SK-N-SH (cell line): Measurements from ENCODE around the gene OR56A5. TPM values are rescaled to one million over a fixed set of nuclear protein-coding genes. Genes with fewer than 3 reads are reported as not detected.

ENCODE experiments used
- CTCF ChIA-PET: fragments of 300-600, 350-600 bp; formaldehyde crosslinking; extraction: SDS; loops from one replicate; lab custom pipeline; 2021; lab: Yijun Ruan, JAX
- POLR2A ChIA-PET: fragments of 350-600 bp; sonication (Branson Sonifier 250); formaldehyde crosslinking; extraction: SDS; loops from one replicate; lab custom pipeline; 2020; ENCODE audit warnings: antibody characterized with exemption, inconsistent platforms; lab: Yijun Ruan, JAX
- DNase-seq: peaks from one replicate; pipeline ENCODE4 v3.0.0; 2012
- H2AFZ ChIP-seq: fragments of 200-600 bp; sonication (generic); 2 replicates; pipeline ENCODE4 v1.8.1; 2016; ENCODE audit warnings: antibody characterized with exemption, mild to moderate bottlenecking, low read depth
- H3F3A ChIP-seq: fragments of 200-600 bp; sonication (generic); replicated peaks from 2 replicates; pipeline ENCODE3; 2016; ENCODE audit warnings: antibody characterized with exemption, mild to moderate bottlenecking; ENCODE audit not compliant: insufficient read depth
- H3K27ac ChIP-seq, 2 experiments: fragments of 200-500 bp in 1 of 2; fragments of 200-600 bp in 1 of 2; sonication (Bioruptor generic) in 1 of 2; sonication (generic), shearing (Covaris generic) in 1 of 2; 2 replicates each; pipeline versions ENCODE4 v1.5.1 to v1.6.1; 2014 to 2016; ENCODE audit warnings: low read depth in 2 of 2, inconsistent platforms in 1 of 2, low read length in 1 of 2, mild to moderate bottlenecking in 1 of 2, mixed read lengths in 1 of 2
- H3K27me3 ChIP-seq: fragments of 200-600 bp; sonication (generic), shearing (Covaris generic); 2 replicates; pipeline ENCODE4 v1.6.1; 2016; ENCODE audit warnings: mixed run types; ENCODE audit not compliant: insufficient read depth
- H3K36me3 ChIP-seq, 2 experiments: fragments of 200-500 bp in 1 of 2; fragments of 200-600 bp in 1 of 2; sonication (Bioruptor generic) in 1 of 2; sonication (generic) in 1 of 2; replicated peaks in 1 of 2; 2 replicates each; pipeline versions ENCODE3 to v1.5.1; 2014 to 2016; ENCODE audit warnings: low read length in 1 of 2, mild to moderate bottlenecking in 1 of 2; ENCODE audit not compliant: insufficient read depth in 2 of 2, control insufficient read depth in 1 of 2
- H3K4me1 ChIP-seq, 2 experiments: fragments of 200-500 bp in 1 of 2; fragments of 200-600 bp in 1 of 2; sonication (Bioruptor generic) in 1 of 2; sonication (generic), shearing (Covaris generic) in 1 of 2; 2 replicates each; pipeline versions ENCODE4 v1.5.1 to v1.6.1; 2014 to 2016; ENCODE audit warnings: low read depth in 1 of 2, low read length in 1 of 2, mixed run types in 1 of 2; ENCODE audit not compliant: insufficient read depth in 2 of 2, control insufficient read depth in 1 of 2
- H3K4me2 ChIP-seq: fragments of 200-600 bp; sonication (generic), shearing (Covaris generic); 2 replicates; pipeline ENCODE4 v1.6.1; 2017; ENCODE audit warnings: mixed run types
- H3K4me3 ChIP-seq, 2 experiments: fragments of 200-500 bp in 1 of 2; fragments of 200-600 bp in 1 of 2; sonication (Bioruptor generic) in 1 of 2; sonication (generic), shearing (Covaris generic) in 1 of 2; 2 replicates each; pipeline versions ENCODE4 v1.5.1 to v1.8.1; 2014 to 2016; ENCODE audit warnings: low read depth in 2 of 2, inconsistent platforms in 1 of 2, low read length in 1 of 2, mild to moderate bottlenecking in 1 of 2, mixed read lengths in 1 of 2, moderate library complexity in 1 of 2
- H3K79me2 ChIP-seq: fragments of 200-600 bp; sonication (generic); 2 replicates; pipeline ENCODE4 v1.8.1; 2017; ENCODE audit warnings: mild to moderate bottlenecking; ENCODE audit not compliant: insufficient read depth
- H3K9ac ChIP-seq: fragments of 200-600 bp; sonication (generic); 2 replicates; pipeline ENCODE4 v1.6.1; 2017; ENCODE audit warnings: mixed run types
- H3K9me2 ChIP-seq: fragments of 200-600 bp; sonication (generic); 2 replicates; pipeline ENCODE4 v1.6.1; 2017; ENCODE audit warnings: mixed run types
- H3K9me3 ChIP-seq: fragments of 200-600 bp; sonication (generic); 2 replicates; pipeline ENCODE4 v1.6.1; 2017; ENCODE audit warnings: mixed run types, mild to moderate bottlenecking, moderate library complexity
- H4K20me1 ChIP-seq: fragments of 200-600 bp; sonication (generic); 2 replicates; pipeline ENCODE4 v1.6.1; 2017; ENCODE audit warnings: mild to moderate bottlenecking, mixed run types; ENCODE audit not compliant: insufficient read depth
- EP300 ChIP-seq, 2 experiments: IDR thresholded peaks; 2 replicates each; pipeline versions ENCODE4 v1.4.0 to v1.6.1; 2012; ENCODE audit warnings: borderline replicate concordance in 1 of 2, low read depth in 1 of 2, low read length in 1 of 2
- EZH2phosphoT487 ChIP-seq: fragments of 200-600 bp; sonication (generic); IDR thresholded peaks from 2 replicates; pipeline ENCODE4 v1.6.1; 2017; ENCODE audit warnings: low read depth, mixed run types, mild to moderate bottlenecking, antibody characterized with exemption, moderate library complexity, borderline replicate concordance
- FOXJ3 ChIP-seq: sonication (generic); formaldehyde crosslinking; IDR thresholded peaks from 2 replicates; pipeline ENCODE4 v1.5.1; 2020; ENCODE audit warnings: mild to moderate bottlenecking, missing genetic modification reagents
- GATA2 ChIP-seq: sonication (generic); formaldehyde crosslinking; IDR thresholded peaks from 2 replicates; pipeline ENCODE4 v1.5.0; 2020; ENCODE audit warnings: mild to moderate bottlenecking, missing genetic modification reagents
- NFIC ChIP-seq: IDR thresholded peaks from 2 replicates; pipeline ENCODE4 v1.4.0; 2012; ENCODE audit warnings: borderline replicate concordance
- NRF1 ChIP-seq: IDR thresholded peaks from 2 replicates; pipeline ENCODE4 v1.6.1; 2012; ENCODE audit warnings: low read depth, mild to moderate bottlenecking, low read length
- RCOR1 ChIP-seq: fragments of 150-350 bp; IDR thresholded peaks from 2 replicates; pipeline ENCODE4 v1.6.1; 2017; ENCODE audit warnings: antibody characterized with exemption, low read length
- RFX5 ChIP-seq: IDR thresholded peaks from 2 replicates; pipeline ENCODE4 v1.6.1; 2012; ENCODE audit warnings: mild to moderate bottlenecking, improper control_type of control experiment, low read length
- RXRA ChIP-seq: IDR thresholded peaks from 2 replicates; pipeline ENCODE4 v1.4.0; 2012; ENCODE audit warnings: low read depth, mild to moderate bottlenecking, borderline replicate concordance
- SIN3A ChIP-seq: IDR thresholded peaks from 2 replicates; pipeline ENCODE4 v1.6.1; 2012; ENCODE audit warnings: low read depth, mild to moderate bottlenecking, low read length, moderate library complexity, borderline replicate concordance
- TCF12 ChIP-seq: IDR thresholded peaks from 2 replicates; pipeline ENCODE4 v1.4.0; 2012
- WGBS: methylation state at CpG from one replicate; pipeline ENCODE4 v1.1.6; 2017; ENCODE audit warnings: low lambda C conversion rate; 5-methylcytosine and 5-hydroxymethylcytosine counted together
- polyA plus RNA-seq, 3 experiments: library from polyadenylated mRNA; depleted of rRNA; stranded (reverse); fragments of >200 nt; gene quantifications; 2 replicates each; pipeline ENCODE4 v1.2.3, GENCODE V29; 2012
- TF ChIP-seq, protein P1 (sequence below): IDR thresholded peaks from 2 replicates; pipeline ENCODE4 v1.6.1; 2012; ENCODE audit warnings: mild to moderate bottlenecking, low read depth, low read length, moderate library complexity
- TF ChIP-seq, protein P2 (sequence below): IDR thresholded peaks from 2 replicates; pipeline ENCODE4 v1.4.0; 2012; ENCODE audit warnings: low read depth, borderline replicate concordance
- TF ChIP-seq, protein P3 (sequence below): fragments of 150-350 bp; IDR thresholded peaks from 2 replicates; pipeline ENCODE4 v1.6.1; 2017; ENCODE audit warnings: antibody characterized with exemption, low read length, low read depth, borderline replicate concordance

Gene OR56A5, protein sequence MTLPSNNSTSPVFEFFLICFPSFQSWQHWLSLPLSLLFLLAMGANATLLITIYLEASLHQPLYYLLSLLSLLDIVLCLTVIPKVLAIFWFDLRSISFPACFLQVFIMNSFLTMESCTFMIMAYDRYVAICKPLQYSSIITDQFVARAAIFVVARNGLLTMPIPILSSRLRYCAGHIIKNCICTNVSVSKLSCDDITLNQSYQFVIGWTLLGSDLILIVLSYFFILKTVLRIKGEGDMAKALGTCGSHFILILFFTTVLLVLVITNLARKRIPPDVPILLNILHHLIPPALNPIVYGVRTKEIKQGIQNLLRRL
- polyA plus RNA-seq (2012; rRNA removed), result not detected in 2 replicates
- not detected in 2 replicates for polyA plus RNA-seq (2012; cell fraction: cytosol; rRNA removed)
- not detected in 2 replicates for polyA plus RNA-seq (2012; cell fraction: nucleus; rRNA removed)

DNA sequence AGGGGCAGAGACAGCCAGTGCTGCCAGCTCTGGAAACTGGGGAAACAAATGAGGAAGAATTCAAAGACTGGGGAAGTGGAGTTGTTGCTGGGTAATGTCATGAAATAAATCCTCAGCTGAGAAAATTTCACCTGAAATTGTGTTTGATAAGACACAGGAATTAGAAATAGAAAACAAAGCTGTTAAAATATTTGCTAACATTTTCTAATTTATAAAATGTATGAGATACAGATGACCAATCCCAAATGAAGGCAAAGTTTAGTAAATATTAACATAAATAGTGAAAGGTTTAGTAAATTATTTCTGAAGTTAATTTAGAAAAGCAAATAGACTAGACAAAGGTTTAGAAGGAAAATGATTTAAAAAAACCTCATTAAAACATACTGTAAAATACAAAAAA lies at the start of gene OR56A5:
Gene OR56A5 (minus strand): TSS at position 101 of the 400 bp plus-strand sequence. CDS start 0 bp downstream, at position 101.
- H3K4me1 ChIP-seq, result no peaks in the 10 kb centered on the region
- TF ChIP-seq RXRA, result no peak
- no peak for TF ChIP-seq EZH2phosphoT487
- no peak for TF ChIP-seq NFIC
- TF ChIP-seq, protein P1, sequence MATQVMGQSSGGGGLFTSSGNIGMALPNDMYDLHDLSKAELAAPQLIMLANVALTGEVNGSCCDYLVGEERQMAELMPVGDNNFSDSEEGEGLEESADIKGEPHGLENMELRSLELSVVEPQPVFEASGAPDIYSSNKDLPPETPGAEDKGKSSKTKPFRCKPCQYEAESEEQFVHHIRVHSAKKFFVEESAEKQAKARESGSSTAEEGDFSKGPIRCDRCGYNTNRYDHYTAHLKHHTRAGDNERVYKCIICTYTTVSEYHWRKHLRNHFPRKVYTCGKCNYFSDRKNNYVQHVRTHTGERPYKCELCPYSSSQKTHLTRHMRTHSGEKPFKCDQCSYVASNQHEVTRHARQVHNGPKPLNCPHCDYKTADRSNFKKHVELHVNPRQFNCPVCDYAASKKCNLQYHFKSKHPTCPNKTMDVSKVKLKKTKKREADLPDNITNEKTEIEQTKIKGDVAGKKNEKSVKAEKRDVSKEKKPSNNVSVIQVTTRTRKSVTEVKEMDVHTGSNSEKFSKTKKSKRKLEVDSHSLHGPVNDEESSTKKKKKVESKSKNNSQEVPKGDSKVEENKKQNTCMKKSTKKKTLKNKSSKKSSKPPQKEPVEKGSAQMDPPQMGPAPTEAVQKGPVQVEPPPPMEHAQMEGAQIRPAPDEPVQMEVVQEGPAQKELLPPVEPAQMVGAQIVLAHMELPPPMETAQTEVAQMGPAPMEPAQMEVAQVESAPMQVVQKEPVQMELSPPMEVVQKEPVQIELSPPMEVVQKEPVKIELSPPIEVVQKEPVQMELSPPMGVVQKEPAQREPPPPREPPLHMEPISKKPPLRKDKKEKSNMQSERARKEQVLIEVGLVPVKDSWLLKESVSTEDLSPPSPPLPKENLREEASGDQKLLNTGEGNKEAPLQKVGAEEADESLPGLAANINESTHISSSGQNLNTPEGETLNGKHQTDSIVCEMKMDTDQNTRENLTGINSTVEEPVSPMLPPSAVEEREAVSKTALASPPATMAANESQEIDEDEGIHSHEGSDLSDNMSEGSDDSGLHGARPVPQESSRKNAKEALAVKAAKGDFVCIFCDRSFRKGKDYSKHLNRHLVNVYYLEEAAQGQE, result no peak
- no peak for TF ChIP-seq RCOR1
- TF ChIP-seq RFX5, result no peak
- no peak for TF ChIP-seq FOXJ3 (CRISPR knock-in tag)
- TF ChIP-seq, all 33 proteins: peak for 0
- Histone ChIP-seq H3K9me2 (no peaks in the 10 kb centered on the region), H4K20me1 (no peaks in the 10 kb centered on the region), H3K9ac (no peak within 1 kb of the TSS), H2AFZ (no peak within 1 kb of the TSS), H3K27me3 (no peaks in the 10 kb centered on the region), H3K27ac (no peak within 1 kb of the TSS), H3K36me3 (no peaks in the 10 kb centered on the region), H3K4me2 (no peak within 1 kb of the TSS), H3F3A (no peaks in the 10 kb centered on the region), H3K4me3 (no peak within 1 kb of the TSS), H3K79me2 (no peaks in the 10 kb centered on the region), H3K9me3 (no peaks in the 10 kb centered on the region)
- no peak for DNase-seq
- POLR2A ChIA-PET, result no interaction called here
- CTCF ChIA-PET, result no interaction called here

DNA sequence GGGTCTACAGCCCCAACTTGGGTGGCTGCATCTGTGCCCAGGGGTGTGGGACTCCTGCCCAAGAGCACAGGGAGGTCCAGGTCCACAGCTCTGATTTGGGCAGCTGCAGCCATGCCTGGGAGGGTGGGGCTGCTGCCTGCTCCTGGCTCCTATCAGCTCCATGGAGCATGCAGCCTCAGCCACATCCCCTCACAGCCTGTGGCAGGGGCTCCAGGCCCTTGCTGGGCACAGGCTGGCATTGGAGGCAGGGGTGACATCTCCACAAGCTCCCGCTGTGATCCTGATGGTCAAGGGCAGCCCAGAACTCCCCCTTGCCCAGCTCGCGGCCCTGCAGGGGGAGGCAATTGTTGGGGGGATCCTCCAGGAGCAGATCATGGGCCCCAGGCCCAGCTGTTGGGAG lies 44.7 kb upstream of the OR56A5 start:
- Histone ChIP-seq H4K20me1 (no peaks in the 10 kb centered on the region), H3K4me3 (no peak overlapping the region), H3K9ac (no peak overlapping the region), H3K9me2 (no peaks in the 10 kb centered on the region), H3K27ac (no peak overlapping the region), H3K4me2 (no peak overlapping the region), H2AFZ (no peak overlapping the region), H3K36me3 (no peaks in the 10 kb centered on the region), H3K27me3 (0 out of 2 replicates have a peak, but pooled peaks cover 6% of the 10 kb centered on the region), H3K4me1 (no peaks in the 10 kb centered on the region), H3F3A (no peaks in the 10 kb centered on the region), H3K9me3 (no peaks in the 10 kb centered on the region), H3K79me2 (no peaks in the 10 kb centered on the region)
- DNase-seq, result no peak
- 18% methylated on average over 3 of the region's 3 CpGs for WGBS
- TF ChIP-seq, protein P2, sequence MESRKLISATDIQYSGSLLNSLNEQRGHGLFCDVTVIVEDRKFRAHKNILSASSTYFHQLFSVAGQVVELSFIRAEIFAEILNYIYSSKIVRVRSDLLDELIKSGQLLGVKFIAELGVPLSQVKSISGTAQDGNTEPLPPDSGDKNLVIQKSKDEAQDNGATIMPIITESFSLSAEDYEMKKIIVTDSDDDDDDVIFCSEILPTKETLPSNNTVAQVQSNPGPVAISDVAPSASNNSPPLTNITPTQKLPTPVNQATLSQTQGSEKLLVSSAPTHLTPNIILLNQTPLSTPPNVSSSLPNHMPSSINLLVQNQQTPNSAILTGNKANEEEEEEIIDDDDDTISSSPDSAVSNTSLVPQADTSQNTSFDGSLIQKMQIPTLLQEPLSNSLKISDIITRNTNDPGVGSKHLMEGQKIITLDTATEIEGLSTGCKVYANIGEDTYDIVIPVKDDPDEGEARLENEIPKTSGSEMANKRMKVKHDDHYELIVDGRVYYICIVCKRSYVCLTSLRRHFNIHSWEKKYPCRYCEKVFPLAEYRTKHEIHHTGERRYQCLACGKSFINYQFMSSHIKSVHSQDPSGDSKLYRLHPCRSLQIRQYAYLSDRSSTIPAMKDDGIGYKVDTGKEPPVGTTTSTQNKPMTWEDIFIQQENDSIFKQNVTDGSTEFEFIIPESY, result no peak
- TF ChIP-seq, protein P3, sequence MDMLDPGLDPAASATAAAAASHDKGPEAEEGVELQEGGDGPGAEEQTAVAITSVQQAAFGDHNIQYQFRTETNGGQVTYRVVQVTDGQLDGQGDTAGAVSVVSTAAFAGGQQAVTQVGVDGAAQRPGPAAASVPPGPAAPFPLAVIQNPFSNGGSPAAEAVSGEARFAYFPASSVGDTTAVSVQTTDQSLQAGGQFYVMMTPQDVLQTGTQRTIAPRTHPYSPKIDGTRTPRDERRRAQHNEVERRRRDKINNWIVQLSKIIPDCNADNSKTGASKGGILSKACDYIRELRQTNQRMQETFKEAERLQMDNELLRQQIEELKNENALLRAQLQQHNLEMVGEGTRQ, result no peak
- no peak for TF ChIP-seq TCF12
- TF ChIP-seq SIN3A, result no peak
- no peak for TF ChIP-seq GATA2 (CRISPR knock-in tag)
- TF ChIP-seq NRF1, result no peak
- TF ChIP-seq RCOR1, result no peak
- TF ChIP-seq EP300 (IDR thresholded peaks at IDR 0.05; ENCODE audit: borderline replicate concordance in 1 of 2, low read depth in 1 of 2, low read length in 1 of 2), result no peak
- ChIA-PET POLR2A (no interaction called here), CTCF (no interaction called here)
